OCI-LY3 (cell line): ENCODE results near the gene DUSP5.
A peak's percentile ranks its signal among the peaks of the same experiment; 100 is the strongest.

Source experiments
- H2AFZ ChIP-seq: fragments of 200-600, 300-600 bp; shearing (Covaris generic); 2 replicates; pipeline ENCODE4 v1.6.0; 2014; ENCODE audit warnings: antibody characterized with exemption, low read depth, low read length
- H3K27ac ChIP-seq: fragments of 200-600, 300-600 bp; sonication (generic); 2 replicates; pipeline ENCODE4 v1.5.1; 2014; ENCODE audit warnings: mild to moderate bottlenecking, low read length, moderate library complexity, mixed read lengths
- H3K27me3 ChIP-seq: fragments of 200-600, 300-600 bp; sonication (generic); 2 replicates; pipeline ENCODE4 v1.6.1; 2014; ENCODE audit warnings: low read depth, low read length, mixed read lengths
- H3K36me3 ChIP-seq: fragments of 200-600, 300-600 bp; sonication (generic); replicated peaks from 2 replicates; pipeline ENCODE3; 2014; ENCODE audit warnings: low read depth, low read length, mixed read lengths
- H3K4me1 ChIP-seq: fragments of 300-600, 200-600 bp; sonication (generic); 2 replicates; pipeline ENCODE4 v1.6.1; 2014; ENCODE audit warnings: low read length, mixed read lengths
- H3K4me2 ChIP-seq: fragments of 200-600, 300-600 bp; sonication (generic); 2 replicates; pipeline ENCODE4 v1.6.1; 2014; ENCODE audit warnings: low read length, mixed read lengths
- H3K4me3 ChIP-seq: fragments of 300-600, 200-600 bp; sonication (generic); 2 replicates; pipeline ENCODE4 v1.5.1; 2014; ENCODE audit warnings: antibody characterized with exemption, mild to moderate bottlenecking, low read length, moderate library complexity
- H3K79me2 ChIP-seq: fragments of 300-600, 200-600 bp; shearing (Covaris generic); 2 replicates; pipeline ENCODE4 v1.6.1; 2014; ENCODE audit warnings: mild to moderate bottlenecking, low read length, mixed read lengths
- H3K9ac ChIP-seq: fragments of 300-600, 200-600 bp; shearing (Covaris generic); 2 replicates; pipeline ENCODE4 v1.6.0; 2014; ENCODE audit warnings: mild to moderate bottlenecking, low read length, moderate library complexity
- H3K9me3 ChIP-seq: fragments of 200-600, 300-600 bp; shearing (Covaris generic); 2 replicates; pipeline ENCODE4 v1.6.1; 2014; ENCODE audit warnings: low read length, mixed read lengths; ENCODE audit not compliant: insufficient read depth
- H4K20me1 ChIP-seq: fragments of 200-600, 300-600 bp; sonication (generic); 2 replicates; pipeline ENCODE4 v1.6.1; 2016; ENCODE audit warnings: low read length, mixed read lengths; ENCODE audit not compliant: insufficient read depth
- EZH2phosphoT487 ChIP-seq: fragments of 200-600 bp; shearing (Covaris generic); IDR thresholded peaks from 2 replicates; pipeline ENCODE4 v1.6.1; 2018; ENCODE audit warnings: antibody characterized with exemption, mixed run types, low read depth
- TF ChIP-seq, protein P1 (sequence below): fragments of 200-600, 300-600 bp; sonication (generic); IDR thresholded peaks from 2 replicates; pipeline ENCODE4 v1.5.1; 2014; ENCODE audit warnings: antibody characterized with exemption, low read length, low read depth

DUSP5 gene

DNA sequence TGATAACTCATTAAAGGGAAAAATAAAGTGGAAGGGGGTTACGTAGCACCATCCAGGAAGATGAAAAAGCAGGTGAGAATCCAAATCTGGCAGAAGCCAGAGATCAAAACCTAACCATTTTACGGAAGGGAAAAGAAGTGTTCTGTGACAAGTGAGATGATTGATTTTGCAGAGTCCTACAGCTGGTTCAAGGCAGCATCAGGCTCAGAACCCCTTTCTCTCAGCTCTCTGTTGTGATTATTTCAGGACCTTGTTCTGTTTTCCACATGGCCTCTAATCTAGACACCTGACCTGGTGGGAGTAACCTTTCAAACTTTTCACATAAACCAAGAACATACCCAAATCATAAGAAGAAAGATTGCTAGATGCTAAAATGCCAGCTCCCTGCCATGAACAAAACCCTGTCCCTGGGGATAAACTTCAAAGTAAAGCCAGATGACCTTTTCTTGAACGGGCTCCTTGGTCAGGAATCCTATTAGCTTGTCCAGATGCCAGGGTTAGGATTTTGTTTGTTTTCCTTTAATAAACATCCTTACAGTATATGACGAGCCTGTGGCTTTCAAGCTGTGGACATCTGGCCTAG is 5.9 kb downstream of the DUSP5 start:
- Histone ChIP-seq H3K27ac (peak overlapping the region; percentile 81), H3K4me2 (peak overlapping the region; percentile 97), H4K20me1 (peaks cover 67% of the 10 kb centered on the region), H2AFZ (no peak overlapping the region), H3K4me1 (peaks cover 64% of the 10 kb centered on the region), H3K9me3 (no peaks in the 10 kb centered on the region), H3K4me3 (peak overlapping the region; percentile 54), H3K9ac (peak overlapping the region; percentile 31; the same call in 1 of the 2 replicates), H3K36me3 (peaks cover 48% of the 10 kb centered on the region), H3K27me3 (peaks cover 26% of the 10 kb centered on the region; the same call in 1 of the 2 replicates), H3K79me2 (peaks cover 48% of the 10 kb centered on the region)
- TF ChIP-seq, protein P1, sequence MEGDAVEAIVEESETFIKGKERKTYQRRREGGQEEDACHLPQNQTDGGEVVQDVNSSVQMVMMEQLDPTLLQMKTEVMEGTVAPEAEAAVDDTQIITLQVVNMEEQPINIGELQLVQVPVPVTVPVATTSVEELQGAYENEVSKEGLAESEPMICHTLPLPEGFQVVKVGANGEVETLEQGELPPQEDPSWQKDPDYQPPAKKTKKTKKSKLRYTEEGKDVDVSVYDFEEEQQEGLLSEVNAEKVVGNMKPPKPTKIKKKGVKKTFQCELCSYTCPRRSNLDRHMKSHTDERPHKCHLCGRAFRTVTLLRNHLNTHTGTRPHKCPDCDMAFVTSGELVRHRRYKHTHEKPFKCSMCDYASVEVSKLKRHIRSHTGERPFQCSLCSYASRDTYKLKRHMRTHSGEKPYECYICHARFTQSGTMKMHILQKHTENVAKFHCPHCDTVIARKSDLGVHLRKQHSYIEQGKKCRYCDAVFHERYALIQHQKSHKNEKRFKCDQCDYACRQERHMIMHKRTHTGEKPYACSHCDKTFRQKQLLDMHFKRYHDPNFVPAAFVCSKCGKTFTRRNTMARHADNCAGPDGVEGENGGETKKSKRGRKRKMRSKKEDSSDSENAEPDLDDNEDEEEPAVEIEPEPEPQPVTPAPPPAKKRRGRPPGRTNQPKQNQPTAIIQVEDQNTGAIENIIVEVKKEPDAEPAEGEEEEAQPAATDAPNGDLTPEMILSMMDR, result no peak
- TF ChIP-seq EZH2phosphoT487, result no peak

DNA sequence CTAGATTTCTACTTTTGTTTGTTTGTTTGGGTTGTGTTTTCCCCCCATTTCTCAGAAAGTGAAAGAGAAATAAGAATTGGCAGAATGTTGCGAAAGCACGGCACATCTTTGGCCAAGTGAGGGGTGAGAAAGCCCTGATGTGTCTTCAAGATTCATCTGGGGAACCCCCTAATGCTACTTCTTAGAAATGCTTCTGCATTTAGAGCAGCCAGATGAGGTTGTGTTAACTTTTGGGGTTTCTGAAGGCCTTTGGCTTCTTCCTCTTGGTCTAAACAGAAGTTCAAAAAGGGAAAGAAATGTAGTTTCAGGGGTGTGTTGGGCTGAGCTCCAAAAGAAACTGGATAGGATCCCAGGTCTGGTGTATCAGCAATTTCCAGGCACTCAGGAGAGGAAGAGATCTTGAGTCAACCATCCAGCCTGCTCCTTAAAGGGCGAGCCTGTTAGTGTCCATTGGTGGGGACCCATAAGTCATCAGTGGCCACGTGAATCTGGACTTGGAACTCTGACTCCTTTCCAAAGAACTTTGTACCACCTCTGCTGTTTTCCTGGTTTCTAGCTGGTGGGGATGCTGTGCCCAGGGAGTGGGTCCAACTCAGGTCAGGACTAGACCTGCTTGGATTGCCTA is 6.5 kb downstream of the DUSP5 start:
- no peak overlapping the region for H2AFZ ChIP-seq
- H3K9ac ChIP-seq, result peak overlapping the region; percentile 31; the same call in 1 of the 2 replicates
- peaks cover 20% of the 10 kb centered on the region; the same call in 1 of the 2 replicates for H3K27me3 ChIP-seq
- H3K4me2 ChIP-seq, result peak overlapping the region; percentile 97
- H3K4me1 ChIP-seq, result peaks cover 60% of the 10 kb centered on the region
- peak overlapping the region; percentile 81 for H3K27ac ChIP-seq
- peak overlapping the region; percentile 54 for H3K4me3 ChIP-seq
- peaks cover 54% of the 10 kb centered on the region for H3K36me3 ChIP-seq
- no peak for TF ChIP-seq EZH2phosphoT487
- TF ChIP-seq, protein P1, result no peak
- H3K79me2 ChIP-seq, result peaks cover 42% of the 10 kb centered on the region
- no peaks in the 10 kb centered on the region for H3K9me3 ChIP-seq
- peaks cover 67% of the 10 kb centered on the region for H4K20me1 ChIP-seq

DNA sequence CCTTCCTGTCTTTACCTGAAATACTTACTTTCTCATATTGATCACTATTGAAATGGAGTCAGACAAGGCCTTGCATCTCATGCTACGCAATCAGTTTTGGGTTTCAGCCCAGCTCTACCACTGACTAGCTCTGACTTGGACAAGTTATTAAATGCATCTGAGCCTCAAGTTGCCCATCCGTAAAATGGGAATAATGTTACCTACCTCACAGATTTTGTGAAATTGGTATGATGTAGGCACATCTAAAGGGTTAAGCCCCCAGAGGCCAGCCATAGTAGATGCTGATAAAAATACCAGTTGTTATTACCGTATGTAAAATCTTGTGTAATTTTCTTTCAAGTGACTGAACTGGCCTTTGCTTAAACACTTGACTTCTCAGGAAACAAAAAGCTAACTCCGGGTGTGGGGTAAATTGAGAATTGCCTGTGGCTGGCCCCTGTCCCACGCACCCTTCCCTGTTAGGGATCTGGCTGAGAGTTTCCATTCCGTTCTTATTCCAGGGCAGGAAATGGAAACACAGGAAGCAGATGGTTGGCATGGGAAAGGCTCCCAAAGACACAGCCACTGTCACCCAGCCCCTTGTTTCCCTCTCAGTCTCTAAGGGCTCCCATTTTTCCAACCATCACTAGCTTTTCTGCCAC is 7.5 kb downstream of the DUSP5 start:
- no peaks in the 10 kb centered on the region for H3K9me3 ChIP-seq
- TF ChIP-seq EZH2phosphoT487, result no peak
- TF ChIP-seq, protein P1, result no peak

DNA sequence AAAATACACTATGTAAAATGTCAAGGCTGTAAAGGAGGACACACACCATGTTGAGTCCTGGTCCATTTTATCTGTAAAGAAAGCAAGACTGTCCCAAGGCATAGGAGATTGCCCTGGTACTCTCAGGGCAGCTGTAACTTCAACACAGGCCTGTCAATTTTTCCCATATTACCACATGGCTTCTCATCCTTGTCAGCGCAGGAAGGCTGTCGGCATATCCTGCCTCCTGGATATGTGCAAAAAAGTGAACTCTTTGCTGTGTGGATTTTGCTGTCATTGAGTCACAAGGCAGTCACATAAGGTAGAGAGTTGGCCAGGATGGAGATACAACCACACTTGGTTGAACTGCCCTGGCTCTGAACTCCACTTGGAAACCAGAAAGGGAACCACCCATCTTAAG is 8.7 kb downstream of the DUSP5 start:
- H3K36me3 ChIP-seq, result peaks cover 75% of the 10 kb centered on the region
- H3K27me3 ChIP-seq, result peaks cover 9% of the 10 kb centered on the region; the same call in 1 of the 2 replicates
- TF ChIP-seq, protein P1, result no peak
- no peak for TF ChIP-seq EZH2phosphoT487
- H3K9me3 ChIP-seq, result no peaks in the 10 kb centered on the region
- no peak overlapping the region for H3K9ac ChIP-seq
- peaks cover 50% of the 10 kb centered on the region for H4K20me1 ChIP-seq
- no peak overlapping the region for H2AFZ ChIP-seq
- H3K27ac ChIP-seq, result no peak overlapping the region
- no peak overlapping the region for H3K4me3 ChIP-seq
- no peak overlapping the region for H3K4me2 ChIP-seq
- peaks cover 39% of the 10 kb centered on the region for H3K4me1 ChIP-seq
- H3K79me2 ChIP-seq, result peaks cover 31% of the 10 kb centered on the region

More for the DNA sequence above, 7.5 kb downstream of the DUSP5 start:
- no peak overlapping the region for H3K4me2 ChIP-seq
- H3K27ac ChIP-seq, result no peak overlapping the region
- H3K27me3 ChIP-seq, result peaks cover 17% of the 10 kb centered on the region; the same call in 1 of the 2 replicates
- peaks cover 51% of the 10 kb centered on the region for H3K4me1 ChIP-seq
- H3K4me3 ChIP-seq, result no peak overlapping the region
- no peak overlapping the region for H3K9ac ChIP-seq
- H3K36me3 ChIP-seq, result peaks cover 63% of the 10 kb centered on the region
- H2AFZ ChIP-seq, result no peak overlapping the region
- H3K79me2 ChIP-seq, result peaks cover 41% of the 10 kb centered on the region
- peaks cover 58% of the 10 kb centered on the region for H4K20me1 ChIP-seq
